HG03558 (cell line): ENCODE results near the gene PSMD5.

ENCODE experiments used
- ATAC-seq: cut with Tn5 transposase; IDR thresholded peaks from one replicate; pipeline ENCODE4 v1.9.1; 2021; ENCODE audit warnings: moderate number of reproducible peaks; ENCODE audit not compliant: unreplicated experiment; ENCODE audit errors: extremely low read depth

PSMD5 gene

GRCh38 chr9:120842685-120843485 lies at the start of gene PSMD5:
Gene PSMD5, minus strand, starts transcription at chr9:120842922. Its CDS starts 13 bp downstream, at chr9:120842909.
- ATAC-seq = peak; percentile 98

DNA sequence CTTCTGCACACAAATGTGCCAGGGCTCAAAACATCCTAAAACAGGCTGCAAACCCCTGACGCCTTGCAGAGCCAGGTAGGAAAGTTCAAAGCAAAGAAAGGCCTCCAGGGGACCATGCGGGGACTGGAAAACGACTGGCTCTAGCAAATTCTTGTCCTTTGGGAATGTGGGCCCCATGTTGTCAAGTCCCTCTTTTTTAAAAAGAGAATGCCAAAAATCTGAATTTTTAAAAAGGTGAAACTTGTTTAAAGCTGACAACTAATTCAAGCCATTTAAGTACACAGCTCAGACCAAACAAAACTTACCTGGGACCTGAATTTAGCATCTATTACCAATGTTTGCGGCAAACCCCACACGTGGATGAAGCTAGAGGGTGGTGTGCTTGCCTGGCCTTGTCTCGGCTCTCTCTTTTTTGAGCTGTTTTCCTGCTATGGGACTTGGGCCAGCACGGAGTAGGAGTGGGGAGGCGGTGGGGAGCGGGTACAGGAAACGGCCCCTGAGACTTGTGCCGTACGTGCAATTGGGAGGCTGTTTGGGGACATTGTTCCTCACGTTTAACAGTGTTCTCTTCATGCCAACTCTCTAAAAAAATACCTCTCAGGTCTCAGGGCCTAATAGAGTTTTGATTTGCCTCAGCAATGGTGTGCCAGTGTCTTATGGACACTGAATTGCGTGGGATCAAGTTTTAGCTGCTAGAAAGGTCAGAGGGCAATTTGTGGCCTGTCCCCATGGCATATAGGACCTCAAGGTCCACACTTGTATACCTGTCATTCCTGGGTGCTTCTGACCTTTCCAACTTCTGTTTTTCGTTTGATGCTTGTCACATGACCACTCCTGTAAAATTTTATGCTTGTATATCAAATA lies 49.4 kb upstream of the PSMD5 start:
- peak; percentile 22 for ATAC-seq

GRCh38 chr9:120891245-120891883 lies 48.6 kb upstream of the PSMD5 start:
- no peak for ATAC-seq

DNA sequence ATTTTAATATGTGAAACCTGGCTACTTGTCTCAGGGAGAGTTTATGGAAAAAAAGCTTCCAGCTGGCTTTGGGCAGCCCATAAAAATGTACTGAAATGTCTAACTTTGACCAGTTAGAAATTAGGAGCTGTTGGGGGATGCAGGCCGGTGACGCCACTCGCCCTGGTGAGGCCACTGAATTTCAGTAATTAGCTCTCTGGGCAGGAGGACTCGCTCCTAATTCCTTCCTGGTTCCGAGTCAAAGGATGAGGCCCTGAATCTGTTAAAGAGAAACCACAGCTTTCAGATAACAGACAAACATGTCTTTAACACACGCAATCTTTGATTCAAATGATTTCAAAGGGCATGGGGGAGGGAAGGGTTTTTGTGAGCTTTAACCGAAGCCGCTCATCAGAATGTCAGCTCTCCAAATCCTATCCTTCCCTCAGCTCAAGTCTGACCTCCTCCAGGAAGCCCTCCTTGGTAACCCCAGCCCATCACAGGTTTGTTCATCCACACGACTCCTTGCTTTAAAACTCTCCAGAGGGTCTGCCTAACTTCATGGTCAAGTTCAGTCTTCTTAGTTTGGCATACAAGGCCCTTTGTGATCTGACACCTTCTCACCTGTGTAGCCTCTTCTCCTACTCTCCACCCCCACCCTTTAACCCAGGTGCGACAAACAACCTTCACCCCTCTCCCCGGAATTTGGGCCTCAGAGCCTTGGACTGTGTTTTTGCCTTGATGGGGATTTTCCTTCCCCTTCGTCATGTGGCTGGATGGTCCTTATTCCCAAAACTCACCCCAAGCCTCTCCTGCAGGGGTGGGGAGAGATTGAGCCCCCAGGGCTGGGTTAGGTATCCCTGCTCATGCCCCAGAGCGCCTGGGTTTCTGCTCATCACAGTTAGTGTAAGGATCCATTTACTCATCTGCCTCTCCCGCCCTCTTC lies 47.9 kb upstream of the PSMD5 start:
- no peak for ATAC-seq

- ATAC-seq = no peak
These were observed 47.0 kb upstream of the PSMD5 start for GRCh38 chr9:120889606-120890271.

DNA sequence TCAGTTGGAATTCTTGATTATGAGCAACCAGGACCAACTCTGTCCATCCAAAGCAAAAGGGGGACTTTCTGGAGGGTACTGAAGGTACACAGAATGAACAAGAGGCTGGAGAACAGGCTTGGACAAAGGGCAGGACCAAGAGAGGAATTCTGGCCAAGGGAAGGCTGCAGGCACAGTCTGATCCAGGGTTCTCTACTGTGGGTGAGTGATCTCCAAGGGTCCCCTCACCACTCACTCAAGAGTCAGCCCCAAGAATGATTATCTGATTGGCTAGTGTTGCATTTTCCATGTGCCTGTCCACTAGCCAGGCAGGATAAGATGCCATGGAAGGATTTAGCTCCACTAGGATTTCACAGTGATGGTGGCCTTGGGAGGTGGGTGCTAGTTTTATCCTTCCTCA lies 45.9 kb upstream of the PSMD5 start:
- ATAC-seq = no peak

DNA sequence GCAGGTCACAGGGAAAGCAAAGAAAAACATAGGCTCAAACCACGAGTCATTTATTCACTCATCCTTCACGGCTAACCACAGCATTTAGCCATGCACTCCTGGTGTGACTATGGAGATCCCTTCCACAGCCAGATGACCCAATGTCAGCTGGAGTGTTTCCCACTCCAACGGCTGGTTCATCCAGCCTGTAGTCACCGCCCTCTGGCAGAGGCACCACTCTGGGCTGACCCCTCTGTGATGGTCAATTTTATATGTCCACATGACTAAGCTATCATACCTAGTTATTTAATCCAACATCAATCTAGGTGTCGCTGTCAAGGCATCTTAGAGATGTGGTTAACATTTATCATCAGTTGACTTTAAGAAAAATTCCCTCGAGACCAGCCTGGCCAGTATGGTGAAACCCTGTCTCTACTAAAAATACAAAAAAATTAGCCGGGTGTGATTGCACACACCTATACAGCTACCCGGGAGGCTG lies 43.8 kb upstream of the PSMD5 start:
- no peak for ATAC-seq

- ATAC-seq = no peak
These were observed 43.2 kb upstream of the PSMD5 start for GRCh38 chr9:120885958-120886357.

DNA sequence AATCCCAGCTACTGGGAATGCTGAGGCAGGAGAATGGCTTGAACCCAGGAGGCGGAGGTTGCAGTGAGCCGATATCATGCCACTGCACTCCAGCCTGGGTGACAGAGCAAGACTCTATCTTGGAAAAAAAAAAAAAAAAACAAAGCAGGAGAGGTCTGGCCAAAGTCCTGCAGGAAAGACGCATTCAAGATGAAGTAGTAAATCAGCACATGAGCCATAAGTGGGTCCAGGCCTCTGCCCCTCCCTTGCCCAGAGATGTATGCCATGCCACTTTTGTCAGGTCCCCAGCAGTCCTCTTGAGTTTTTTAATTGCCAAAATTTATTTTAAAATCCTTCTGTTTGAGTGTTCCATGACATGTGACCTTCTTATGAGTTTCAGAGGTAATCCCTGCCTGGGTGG lies 42.7 kb upstream of the PSMD5 start:
- no peak for ATAC-seq

GRCh38 chr9:120883608-120883996 lies 40.9 kb upstream of the PSMD5 start:
- no peak for ATAC-seq

DNA sequence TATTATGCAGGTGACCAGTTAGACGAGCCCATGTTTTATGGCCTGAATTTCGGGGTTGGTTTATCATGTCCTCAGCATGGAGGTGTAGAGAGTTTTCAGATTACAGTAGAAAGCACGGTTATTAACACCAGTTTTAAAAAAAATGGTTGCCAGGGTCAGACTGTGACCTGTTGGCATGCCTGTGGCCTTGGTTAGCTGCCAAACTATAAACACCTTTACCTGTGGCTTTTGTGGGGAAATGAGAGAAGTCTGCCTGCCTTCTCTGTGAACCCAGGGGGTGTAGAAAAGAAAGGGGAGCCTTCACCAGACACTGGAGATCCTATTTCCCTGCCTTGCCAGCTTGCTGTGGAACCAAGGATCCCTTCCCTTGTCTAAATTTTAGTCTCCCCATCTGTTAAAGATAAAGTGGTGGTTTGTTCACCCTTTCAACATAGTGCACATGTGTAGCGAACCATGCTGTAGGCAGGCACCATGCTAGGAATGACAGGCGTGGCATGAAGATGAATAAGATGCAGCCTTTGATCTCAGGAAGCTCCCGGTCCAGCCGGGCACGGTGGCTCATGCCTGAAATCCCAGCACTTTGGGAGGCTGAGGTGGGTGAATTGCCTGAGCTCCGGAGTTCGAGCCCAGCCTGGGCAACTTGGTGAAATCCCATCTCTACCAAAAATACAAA lies 40.3 kb upstream of the PSMD5 start:
- no peak for ATAC-seq

DNA sequence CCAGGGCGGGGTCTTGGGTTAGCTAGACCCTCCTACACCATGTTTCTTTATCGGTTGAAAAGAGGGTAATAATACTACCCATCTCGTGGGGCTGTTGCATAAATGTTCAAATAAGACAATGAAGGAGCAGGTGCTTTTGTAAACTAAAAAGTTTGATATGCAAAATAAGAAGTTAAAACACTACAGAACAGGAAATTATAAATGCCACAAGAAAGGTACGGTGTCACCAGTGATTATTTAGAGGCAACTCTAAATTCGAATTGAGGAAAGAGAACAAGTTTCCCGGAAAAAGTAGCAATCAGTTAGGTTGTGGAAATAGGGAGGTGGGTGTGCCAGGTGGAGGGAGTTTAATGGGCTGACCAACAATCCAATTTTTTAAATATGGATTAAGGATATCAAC lies 36.7 kb upstream of the PSMD5 start:
- ATAC-seq = no peak

- ATAC-seq = no peak
These were observed 35.7 kb upstream of the PSMD5 start for GRCh38 chr9:120878188-120879130.

GRCh38 chr9:120877276-120878034 lies 34.7 kb upstream of the PSMD5 start:
- ATAC-seq = no peak

DNA sequence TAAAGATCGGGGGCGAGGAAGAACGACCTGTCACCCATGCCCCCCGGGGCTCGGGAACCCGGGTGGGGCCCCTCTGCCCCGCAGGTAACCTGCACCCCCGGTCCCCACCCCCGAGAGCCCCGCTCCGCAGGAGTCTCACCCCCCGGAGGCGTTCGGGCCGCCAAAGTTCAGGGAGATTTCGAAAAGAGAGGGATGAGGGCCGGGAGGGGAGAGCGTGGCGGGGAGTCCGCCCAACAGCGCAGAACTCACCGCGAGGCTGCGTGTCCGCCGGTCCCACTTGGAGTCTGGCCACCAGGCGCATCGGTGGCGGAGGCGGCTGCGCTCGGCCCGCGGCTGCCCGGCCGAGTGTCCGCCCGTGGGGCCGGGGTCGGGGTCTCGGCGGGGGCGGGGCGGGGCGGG lies 34.1 kb upstream of the PSMD5 start, which contains the start of gene PHF19:
Gene PHF19 (minus strand): TSS at position 347 of the 399 bp plus-strand sequence. CDS start 2,447 bp downstream, outside the sequence.
- ATAC-seq = no peak

- ATAC-seq = peak; percentile 30
These were observed 33.5 kb upstream of the PSMD5 start for GRCh38 chr9:120875954-120876841.
